Measurements from ENCODE around the gene MBNL3.
"Not testable (repeated sequence)": the region's sequence is repeated elsewhere in the genome, so short reads cannot be mapped to it uniquely, and the experiment has no call there.

Gene MBNL3

GRCh38 chrX:132367984-132368383 lies 120.9 kb downstream of the MBNL3 start:
- DNase-seq = no peak

GRCh38 chrX:132367314-132367713 lies 121.5 kb downstream of the MBNL3 start:
- DNase-seq = no peak

GRCh38 chrX:132365490-132365889 lies 123.3 kb downstream of the MBNL3 start:
- DNase-seq = no peak

GRCh38 chrX:132364313-132364712 lies 124.5 kb downstream of the MBNL3 start:
- no peak for DNase-seq

GRCh38 chrX:132353430-132353829 lies 135.4 kb downstream of the MBNL3 start:
- DNase-seq = no peak

GRCh38 chrX:132336172-132336571 lies 152.7 kb downstream of the MBNL3 start:
- no peak for DNase-seq

- DNase-seq = no peak
Observed at GRCh38 chrX:132333351-132333750, 155.5 kb downstream of the MBNL3 start.

- no peak for DNase-seq
Observed at GRCh38 chrX:132331532-132331931, 157.3 kb downstream of the MBNL3 start.

GRCh38 chrX:132331000-132331399 lies 157.8 kb downstream of the MBNL3 start:
- no peak for DNase-seq

- no peak for DNase-seq
Observed at GRCh38 chrX:132330156-132330729, 158.6 kb downstream of the MBNL3 start.

- not testable (repeated sequence) for DNase-seq
Observed at GRCh38 chrX:132326960-132327359, 161.9 kb downstream of the MBNL3 start.
